PC-3 (cell line): ENCODE data around the gene NME7.

Source experiments
- EZH2 ChIP-seq: fragments of 300-600 bp; sonication (generic); IDR thresholded peaks from one replicate; pipeline ENCODE4 v1.6.1; 2017; ENCODE audit warnings: antibody characterized with exemption, mild to moderate bottlenecking, low read length; ENCODE audit not compliant: unreplicated experiment
- EZH2phosphoT487 ChIP-seq: fragments of 300-600 bp; sonication (generic); IDR thresholded peaks from 2 replicates; pipeline ENCODE4 v1.6.1; 2018; ENCODE audit warnings: mild to moderate bottlenecking, antibody characterized with exemption, low read length, borderline replicate concordance
- TF ChIP-seq, protein P1 (sequence below): fragments of 300-600 bp; sonication (generic); conservative IDR thresholded peaks from 2 replicates; pipeline ENCODE4 v1.5.1; 2017; ENCODE audit warnings: antibody characterized with exemption, low read depth, mild to moderate bottlenecking, low read length

DNA sequence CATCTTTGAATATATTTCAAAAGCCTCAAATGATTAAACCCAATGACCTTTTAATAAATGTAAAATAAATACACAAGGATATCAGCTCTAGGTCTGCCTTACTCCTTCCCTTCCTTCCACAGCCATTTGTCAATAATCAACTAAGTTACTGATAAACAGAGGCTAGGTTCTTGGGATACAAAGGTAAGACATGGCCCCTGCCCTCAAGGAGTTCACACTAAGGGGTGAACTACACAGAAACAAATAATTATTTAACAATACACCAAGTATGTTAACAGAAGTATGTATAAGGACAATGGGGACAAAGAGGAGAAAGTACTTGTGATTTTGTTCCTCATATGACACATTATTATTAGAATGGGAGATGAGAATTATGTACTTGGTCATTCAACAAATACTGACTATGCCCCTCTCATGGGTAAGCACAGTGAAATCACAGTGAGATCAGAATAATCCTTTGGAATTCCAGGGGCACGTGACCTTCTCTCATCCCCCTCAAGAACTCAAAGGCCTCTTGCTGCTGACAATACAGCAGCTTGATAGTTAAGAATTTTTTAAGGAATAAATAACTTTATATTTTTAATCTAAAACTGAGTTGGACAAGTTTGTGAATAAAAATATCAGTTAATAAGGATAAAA lies 220.9 kb downstream of the NME7 start:
- TF ChIP-seq, protein P1, sequence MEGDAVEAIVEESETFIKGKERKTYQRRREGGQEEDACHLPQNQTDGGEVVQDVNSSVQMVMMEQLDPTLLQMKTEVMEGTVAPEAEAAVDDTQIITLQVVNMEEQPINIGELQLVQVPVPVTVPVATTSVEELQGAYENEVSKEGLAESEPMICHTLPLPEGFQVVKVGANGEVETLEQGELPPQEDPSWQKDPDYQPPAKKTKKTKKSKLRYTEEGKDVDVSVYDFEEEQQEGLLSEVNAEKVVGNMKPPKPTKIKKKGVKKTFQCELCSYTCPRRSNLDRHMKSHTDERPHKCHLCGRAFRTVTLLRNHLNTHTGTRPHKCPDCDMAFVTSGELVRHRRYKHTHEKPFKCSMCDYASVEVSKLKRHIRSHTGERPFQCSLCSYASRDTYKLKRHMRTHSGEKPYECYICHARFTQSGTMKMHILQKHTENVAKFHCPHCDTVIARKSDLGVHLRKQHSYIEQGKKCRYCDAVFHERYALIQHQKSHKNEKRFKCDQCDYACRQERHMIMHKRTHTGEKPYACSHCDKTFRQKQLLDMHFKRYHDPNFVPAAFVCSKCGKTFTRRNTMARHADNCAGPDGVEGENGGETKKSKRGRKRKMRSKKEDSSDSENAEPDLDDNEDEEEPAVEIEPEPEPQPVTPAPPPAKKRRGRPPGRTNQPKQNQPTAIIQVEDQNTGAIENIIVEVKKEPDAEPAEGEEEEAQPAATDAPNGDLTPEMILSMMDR: no peak
- TF ChIP-seq EZH2: no peak
- TF ChIP-seq EZH2phosphoT487: no peak
